Spleen (tissue), 7 donors: ENCODE results near the gene PTPRN2.

ENCODE experiments used
- POLR2A ChIP-seq, 3 donors: fragments of 450-650 bp; IDR thresholded peaks; one replicate each; pipeline ENCODE4 v1.5.1; 2017; ENCODE audit warnings: antibody characterized with exemption in 3 of 3, mild to moderate bottlenecking in 1 of 3
- TF ChIP-seq, protein P1 (sequence below), 11 experiments: fragments of 200-600 bp in 7 of 11; fragments of 450-650 bp in 4 of 11; sonication (generic) in 4 of 11; IDR thresholded peaks in 8 of 11; conservative IDR thresholded peaks in 3 of 11; 1 replicate in 7 of 11; 2 replicates in 4 of 11; pipeline versions ENCODE4 v1.4.0 to v1.8.0; 2016 to 2021; ENCODE audit warnings: antibody characterized with exemption in 11 of 11, inconsistent platforms in 4 of 11, mild to moderate bottlenecking in 1 of 11
- donor health status: DM: no; HTN: no; CAD: no; lungs with moderate emphysema.
- donor health status: DM: no; HTN: no; CAD: no.
- donor health status: DM: no; HTN: no; CAD: no.

DNA sequence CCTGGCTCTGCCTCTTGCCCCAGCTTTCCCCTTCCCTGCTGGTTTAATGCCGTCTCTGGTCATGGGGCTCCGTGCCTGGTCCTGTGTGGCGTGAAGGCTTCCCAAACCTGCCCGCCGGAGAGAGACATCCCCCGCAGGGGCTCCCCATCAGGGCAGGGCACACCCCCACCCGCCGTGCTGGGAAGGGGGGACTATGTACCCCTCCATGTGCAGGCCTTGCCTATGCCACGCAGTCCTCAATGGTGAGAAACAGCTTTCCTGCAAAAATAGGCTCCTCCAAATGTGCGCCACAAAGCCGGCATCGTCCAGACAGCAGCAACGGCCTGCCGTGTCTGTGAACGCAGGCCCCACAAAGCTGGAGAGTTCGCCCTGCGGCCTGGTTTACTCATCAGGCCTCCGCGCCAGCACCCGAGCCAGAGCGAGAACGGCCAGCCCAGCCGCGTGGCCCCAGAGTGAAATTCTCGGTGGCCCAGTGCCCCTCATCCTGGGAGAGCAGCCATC, 937.4 kb downstream of the PTPRN2 start:
- TF ChIP-seq, protein P1, sequence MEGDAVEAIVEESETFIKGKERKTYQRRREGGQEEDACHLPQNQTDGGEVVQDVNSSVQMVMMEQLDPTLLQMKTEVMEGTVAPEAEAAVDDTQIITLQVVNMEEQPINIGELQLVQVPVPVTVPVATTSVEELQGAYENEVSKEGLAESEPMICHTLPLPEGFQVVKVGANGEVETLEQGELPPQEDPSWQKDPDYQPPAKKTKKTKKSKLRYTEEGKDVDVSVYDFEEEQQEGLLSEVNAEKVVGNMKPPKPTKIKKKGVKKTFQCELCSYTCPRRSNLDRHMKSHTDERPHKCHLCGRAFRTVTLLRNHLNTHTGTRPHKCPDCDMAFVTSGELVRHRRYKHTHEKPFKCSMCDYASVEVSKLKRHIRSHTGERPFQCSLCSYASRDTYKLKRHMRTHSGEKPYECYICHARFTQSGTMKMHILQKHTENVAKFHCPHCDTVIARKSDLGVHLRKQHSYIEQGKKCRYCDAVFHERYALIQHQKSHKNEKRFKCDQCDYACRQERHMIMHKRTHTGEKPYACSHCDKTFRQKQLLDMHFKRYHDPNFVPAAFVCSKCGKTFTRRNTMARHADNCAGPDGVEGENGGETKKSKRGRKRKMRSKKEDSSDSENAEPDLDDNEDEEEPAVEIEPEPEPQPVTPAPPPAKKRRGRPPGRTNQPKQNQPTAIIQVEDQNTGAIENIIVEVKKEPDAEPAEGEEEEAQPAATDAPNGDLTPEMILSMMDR (IDR thresholded peaks at IDR 0.05 in 8 of 11, conservative IDR thresholded peaks at IDR 0.05 in 3 of 11) = no peak
- no peak for TF ChIP-seq POLR2A (IDR thresholded peaks at IDR 0.05)
